Upper lobe of right lung (tissue), 1 donor: ENCODE results near the gene ZNF610. TPM values are rescaled to one million over a fixed set of nuclear protein-coding genes. Genes with fewer than 3 reads are reported as not detected.

Source experiments
- ATAC-seq: fragments of 200-7000 bp; cut with Tn5 transposase; one replicate; pipeline ENCODE4 v1.9.1; 2020; ENCODE audit warnings: mild to moderate bottlenecking, moderate library complexity
- DNase-seq: peaks from one replicate; pipeline ENCODE4 v3.0.0-alpha.2; 2020
- H3K27ac ChIP-seq: fragments of 200-600 bp; one replicate; pipeline ENCODE4 v1.8.0; 2022
- H3K27me3 ChIP-seq: fragments of 200-600 bp; one replicate; pipeline ENCODE4 v1.8.0; 2022; ENCODE audit warnings: mild to moderate bottlenecking
- H3K36me3 ChIP-seq: fragments of 200-600 bp; one replicate; pipeline ENCODE4 v1.8.0; 2022
- H3K4me1 ChIP-seq: fragments of 200-600 bp; one replicate; pipeline ENCODE4 v1.8.0; 2022
- H3K4me3 ChIP-seq: fragments of 200-600 bp; one replicate; pipeline ENCODE4 v1.8.0; 2022; ENCODE audit warnings: mild to moderate bottlenecking
- H3K9me3 ChIP-seq: fragments of 200-600 bp; one replicate; pipeline ENCODE4 v1.8.0; 2022
- intact Hi-C: fragments of 100-400 bp; cut with DNase I; formaldehyde crosslinking; loops from one replicate; pipeline ENCODE4 v1.11.0; 2022
- total RNA-seq: library from RNA; stranded (reverse); fragmentation: NEBNext Ultra II Directional; extraction: Animal tissue kit (Norgen Biotek cat#: 25700); gene quantifications from one replicate; pipeline ENCODE4 v1.2.1, GENCODE V29; 2021
- TF ChIP-seq, protein P1 (sequence below): fragments of 200-600 bp; IDR thresholded peaks from one replicate; pipeline ENCODE4 v1.8.0; 2022; ENCODE audit warnings: antibody characterized with exemption
- donor health status: DM: no; HTN: yes; CAD: no; lungs with severe emphysema.

Gene ZNF610
- total RNA-seq, 1 donor from 2014 or later, result 2.5 TPM

DNA sequence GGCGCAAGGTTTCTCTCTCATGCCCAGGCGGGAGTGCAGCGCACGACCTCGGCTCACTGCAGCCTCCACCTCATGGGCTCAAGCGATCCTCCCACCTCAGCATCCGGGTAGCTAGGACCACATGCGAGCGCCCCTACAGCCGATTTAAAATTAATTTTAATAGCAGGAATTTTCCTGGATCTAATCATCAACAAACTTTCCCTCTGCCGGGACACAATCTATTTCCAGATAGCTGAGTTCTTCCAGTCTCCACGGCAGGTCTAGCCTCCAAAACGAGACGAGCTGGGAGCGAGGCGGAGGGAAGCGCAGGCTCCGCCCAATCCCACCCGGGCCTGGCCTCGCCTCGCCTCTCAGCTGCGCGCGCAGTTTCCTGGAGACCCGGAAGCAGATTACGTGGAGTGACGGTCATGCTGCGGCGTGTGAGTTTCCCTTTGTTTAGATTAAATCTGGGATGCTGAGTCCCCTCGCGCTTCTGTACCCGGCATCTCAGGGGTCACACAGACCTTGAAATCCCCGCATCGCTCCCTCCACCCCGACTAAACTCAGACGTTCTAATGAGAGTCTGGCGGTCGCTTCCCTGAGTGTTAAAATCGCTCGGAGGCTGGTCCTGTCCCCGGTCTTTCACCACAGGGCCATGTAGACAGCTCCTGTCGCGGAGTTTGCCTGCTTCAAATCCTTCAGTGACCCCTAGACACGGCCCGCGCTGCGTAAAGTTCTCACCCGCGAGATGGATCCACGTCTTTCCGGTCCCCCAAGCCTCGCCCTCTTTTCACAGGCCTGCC lies 33.7 kb downstream of the ZNF610 start, which contains the start of gene ZNF880:
TSS of gene ZNF880 (plus strand) at position 365 of the 782 bp plus-strand sequence. CDS start at position 408, 43 bp downstream.
- H3K9me3 ChIP-seq, result peaks cover 38% of the 10 kb centered on the region

DNA sequence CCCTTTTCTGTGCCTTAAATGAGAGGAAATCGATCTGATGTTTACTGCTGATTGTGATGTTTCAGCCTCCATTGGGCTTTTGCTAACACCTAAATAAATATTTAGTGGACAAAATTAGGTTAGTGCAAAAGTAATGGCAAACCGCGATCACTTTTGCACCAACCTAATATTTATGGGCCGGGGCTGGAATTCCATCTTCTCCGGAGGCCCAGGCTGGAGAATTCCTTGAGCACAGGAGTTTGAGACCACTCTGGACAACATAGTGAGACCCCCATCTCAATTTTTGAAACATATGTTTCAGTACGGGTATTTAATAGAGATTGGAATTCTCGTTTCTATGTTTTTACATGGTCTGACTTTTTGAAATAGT lies 34.3 kb downstream of the ZNF610 start:
- ATAC-seq (no peak), DNase-seq (no peak)
- Histone ChIP-seq H3K9me3 (peaks cover 33% of the 10 kb centered on the region), H3K36me3 (peaks cover 23% of the 10 kb centered on the region), H3K4me1 (peaks cover 7% of the 10 kb centered on the region), H3K4me3 (peak overlapping the region; percentile 74), H3K27ac (peak overlapping the region; percentile 96), H3K27me3 (no peaks in the 10 kb centered on the region)
- TF ChIP-seq, protein P1, sequence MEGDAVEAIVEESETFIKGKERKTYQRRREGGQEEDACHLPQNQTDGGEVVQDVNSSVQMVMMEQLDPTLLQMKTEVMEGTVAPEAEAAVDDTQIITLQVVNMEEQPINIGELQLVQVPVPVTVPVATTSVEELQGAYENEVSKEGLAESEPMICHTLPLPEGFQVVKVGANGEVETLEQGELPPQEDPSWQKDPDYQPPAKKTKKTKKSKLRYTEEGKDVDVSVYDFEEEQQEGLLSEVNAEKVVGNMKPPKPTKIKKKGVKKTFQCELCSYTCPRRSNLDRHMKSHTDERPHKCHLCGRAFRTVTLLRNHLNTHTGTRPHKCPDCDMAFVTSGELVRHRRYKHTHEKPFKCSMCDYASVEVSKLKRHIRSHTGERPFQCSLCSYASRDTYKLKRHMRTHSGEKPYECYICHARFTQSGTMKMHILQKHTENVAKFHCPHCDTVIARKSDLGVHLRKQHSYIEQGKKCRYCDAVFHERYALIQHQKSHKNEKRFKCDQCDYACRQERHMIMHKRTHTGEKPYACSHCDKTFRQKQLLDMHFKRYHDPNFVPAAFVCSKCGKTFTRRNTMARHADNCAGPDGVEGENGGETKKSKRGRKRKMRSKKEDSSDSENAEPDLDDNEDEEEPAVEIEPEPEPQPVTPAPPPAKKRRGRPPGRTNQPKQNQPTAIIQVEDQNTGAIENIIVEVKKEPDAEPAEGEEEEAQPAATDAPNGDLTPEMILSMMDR, result no peak
- intact Hi-C loops, result no loop called here

More for the DNA sequence above, 33.7 kb downstream of the ZNF610 start, which contains the start of gene ZNF880:
- H3K27ac ChIP-seq, result peak within 1 kb of the TSS; percentile 96
- DNase-seq, result peak; percentile 95
- H3K36me3 ChIP-seq, result peaks cover 17% of the 10 kb centered on the region
- TF ChIP-seq, protein P1, result no peak
- intact Hi-C loops, result no loop called here
- peaks cover 7% of the 10 kb centered on the region for H3K4me1 ChIP-seq
- ATAC-seq, result peak; percentile 100
- peak within 1 kb of the TSS; percentile 74 for H3K4me3 ChIP-seq
- no peaks in the 10 kb centered on the region for H3K27me3 ChIP-seq

DNA sequence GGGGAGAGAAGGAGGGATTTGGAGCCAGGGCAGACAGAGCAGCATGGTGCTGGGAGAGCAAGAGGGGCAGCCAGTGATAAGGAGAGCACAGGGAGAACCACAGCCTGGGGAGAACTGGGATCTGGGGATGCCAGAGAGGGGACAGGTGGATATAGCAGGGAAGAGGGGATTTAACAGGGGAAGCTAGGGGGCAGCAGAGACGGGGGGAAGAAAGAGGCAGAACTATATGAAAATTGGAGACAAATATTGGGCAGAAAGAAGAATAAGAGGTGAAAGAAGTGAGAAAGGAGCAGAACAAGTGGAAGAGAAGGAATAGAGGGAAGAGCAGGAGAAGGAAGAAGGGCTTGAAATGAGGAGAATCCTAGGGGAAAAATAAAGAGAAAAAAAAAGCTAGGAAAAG lies 55.1 kb downstream of the ZNF610 start:
- no peak for DNase-seq
- H3K9me3 ChIP-seq, result peaks cover 36% of the 10 kb centered on the region
- no peaks in the 10 kb centered on the region for H3K27me3 ChIP-seq
- H3K4me3 ChIP-seq, result no peak overlapping the region
- H3K27ac ChIP-seq, result no peak overlapping the region
- no peak for ATAC-seq
- intact Hi-C loops, result no loop called here
- no peaks in the 10 kb centered on the region for H3K36me3 ChIP-seq
- H3K4me1 ChIP-seq, result no peaks in the 10 kb centered on the region
- TF ChIP-seq, protein P1, result no peak

DNA sequence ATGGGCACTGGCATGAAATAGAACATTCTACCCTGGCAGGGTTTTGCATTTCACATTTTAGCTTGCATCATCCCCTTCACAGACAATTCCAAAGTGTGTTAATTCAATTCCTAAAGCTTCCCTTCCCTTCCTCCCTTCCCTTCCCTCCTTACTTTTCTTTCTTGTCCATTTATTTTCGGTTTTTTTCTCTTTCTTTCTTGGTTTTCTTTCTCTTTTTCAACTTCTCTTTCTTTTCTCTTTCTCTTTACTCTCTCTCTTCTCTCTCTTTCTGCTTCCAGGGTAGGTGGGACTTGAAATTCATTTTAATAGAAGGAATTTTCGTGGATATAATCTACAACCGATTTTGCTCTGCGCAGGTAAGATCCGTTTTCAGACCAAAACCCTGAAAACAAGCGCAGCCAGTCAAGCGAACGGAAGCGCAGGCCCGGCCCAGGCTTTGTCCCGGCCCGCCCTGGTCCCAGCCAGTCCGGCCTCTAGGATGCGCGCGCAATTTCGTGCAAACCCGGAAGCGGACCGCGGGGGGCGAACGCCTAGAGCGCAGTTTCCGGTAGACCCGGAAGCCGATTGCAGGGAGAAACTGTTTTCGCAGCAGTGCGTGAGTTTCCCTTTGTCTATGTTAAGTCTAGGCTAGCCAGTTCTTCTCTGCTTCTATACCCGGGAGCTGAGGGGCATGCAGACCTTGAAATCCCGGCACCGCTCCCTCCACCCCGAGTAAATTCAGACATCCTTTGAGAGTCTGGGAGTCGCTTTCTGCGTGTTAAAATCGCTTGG lies 61.5 kb downstream of the ZNF610 start, which contains the start of gene ZNF528:
TSS of gene ZNF528 (plus strand) at position 540 of the 771 bp plus-strand sequence. CDS start 4,165 bp downstream, outside the sequence.
- TF ChIP-seq, protein P1, result no peak
- Histone ChIP-seq H3K4me3 (peak within 1 kb of the TSS; percentile 63), H3K9me3 (peaks cover 5% of the 10 kb centered on the region), H3K4me1 (peaks cover 15% of the 10 kb centered on the region), H3K36me3 (peaks cover 13% of the 10 kb centered on the region), H3K27me3 (no peaks in the 10 kb centered on the region), H3K27ac (peak within 1 kb of the TSS; percentile 78)
- DNase-seq (peak; percentile 98), ATAC-seq (peak; percentile 100)
- intact Hi-C loops, result no loop called here

DNA sequence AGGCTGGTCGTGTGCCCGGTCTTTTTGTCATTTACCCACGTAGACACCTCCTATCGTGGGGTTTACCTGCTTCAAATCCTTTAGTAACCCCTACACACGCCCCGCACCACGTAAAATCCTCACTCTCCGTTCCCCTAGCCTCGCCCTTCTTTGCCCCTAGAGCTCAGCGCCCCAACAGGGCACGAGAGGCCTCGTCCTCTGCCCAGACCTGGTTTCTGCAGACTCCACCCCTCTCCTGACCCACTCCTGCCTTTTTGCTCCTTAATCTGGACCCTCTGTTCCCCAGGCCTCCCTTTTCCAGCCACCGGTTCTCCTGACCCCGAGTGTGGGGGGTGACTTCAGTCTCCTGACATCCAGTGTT lies 62.0 kb downstream of the ZNF610 start:
- ATAC-seq (peak; percentile 50), DNase-seq (no peak)
- Histone ChIP-seq H3K27me3 (no peaks in the 10 kb centered on the region), H3K9me3 (peaks cover 5% of the 10 kb centered on the region), H3K4me3 (peak overlapping the region; percentile 63), H3K27ac (peak overlapping the region; percentile 78), H3K4me1 (peaks cover 15% of the 10 kb centered on the region), H3K36me3 (peaks cover 19% of the 10 kb centered on the region)
- intact Hi-C loops, result no loop called here
- TF ChIP-seq, protein P1, result no peak
